ENCODE data around the gene PPL.

Gene PPL

GRCh38 chr16:4859900-4860255 is 77.1 kb downstream of the PPL start:
- FAIRE-seq: no peak

- FAIRE-seq: no peak
These were observed 77.6 kb downstream of the PPL start for GRCh38 chr16:4859190-4859899.

DNA sequence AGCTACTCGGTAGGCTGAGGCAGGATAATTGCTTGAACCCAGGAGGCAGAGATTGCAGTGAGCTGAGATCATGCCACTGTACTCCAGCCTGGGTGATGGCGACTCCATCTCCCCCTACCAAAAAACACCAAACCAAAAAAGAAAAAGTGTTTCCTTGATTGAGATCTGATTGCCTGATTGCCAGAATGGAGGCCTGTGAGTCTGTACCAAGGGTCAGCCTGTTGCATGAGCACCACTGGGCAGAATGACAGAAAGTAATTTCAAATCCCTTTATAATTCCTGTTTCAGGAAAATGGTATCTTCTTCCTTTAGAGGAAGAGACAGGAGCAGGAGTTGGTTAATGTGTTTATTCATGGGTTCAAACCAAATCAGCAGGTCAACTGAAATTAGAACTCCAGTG is 81.1 kb downstream of the PPL start:
- no peak for FAIRE-seq

GRCh38 chr16:4855371-4855770 is 81.6 kb downstream of the PPL start:
- FAIRE-seq: no peak

DNA sequence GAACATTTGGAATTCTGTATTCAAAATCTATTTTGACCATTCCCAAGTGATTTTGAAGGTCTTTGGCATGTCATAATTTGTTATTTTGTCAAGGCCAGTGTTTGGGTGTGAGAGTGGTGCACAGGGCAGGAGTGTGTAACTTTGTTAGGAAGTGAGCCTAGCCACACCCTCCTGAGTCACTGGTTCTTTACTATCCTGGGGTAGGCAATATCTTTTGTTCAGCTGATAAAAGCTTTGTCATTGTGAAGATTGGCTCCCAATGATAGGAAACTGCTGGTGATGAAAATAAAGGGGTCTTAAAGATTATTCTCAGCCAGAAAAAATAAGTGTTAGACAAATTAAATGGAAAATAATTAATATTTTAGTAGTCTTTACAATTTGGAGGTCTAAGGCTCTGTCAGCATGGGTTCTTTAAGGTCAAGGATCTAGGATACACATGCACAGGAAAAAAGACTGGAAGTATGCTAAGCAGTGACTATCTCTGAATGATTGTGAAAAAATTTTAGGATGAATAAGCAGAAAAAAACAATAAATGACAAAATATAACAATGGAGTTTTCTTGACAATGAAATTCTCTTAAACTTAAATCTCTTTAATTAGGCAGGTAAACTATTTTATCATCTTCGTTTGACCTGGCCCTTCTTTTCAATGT is 84.6 kb downstream of the PPL start:
- FAIRE-seq: no peak

GRCh38 chr16:4850211-4850610 is 86.7 kb downstream of the PPL start:
- no peak for FAIRE-seq

- no peak for FAIRE-seq
These were observed 89.0 kb downstream of the PPL start for GRCh38 chr16:4847774-4848587.

DNA sequence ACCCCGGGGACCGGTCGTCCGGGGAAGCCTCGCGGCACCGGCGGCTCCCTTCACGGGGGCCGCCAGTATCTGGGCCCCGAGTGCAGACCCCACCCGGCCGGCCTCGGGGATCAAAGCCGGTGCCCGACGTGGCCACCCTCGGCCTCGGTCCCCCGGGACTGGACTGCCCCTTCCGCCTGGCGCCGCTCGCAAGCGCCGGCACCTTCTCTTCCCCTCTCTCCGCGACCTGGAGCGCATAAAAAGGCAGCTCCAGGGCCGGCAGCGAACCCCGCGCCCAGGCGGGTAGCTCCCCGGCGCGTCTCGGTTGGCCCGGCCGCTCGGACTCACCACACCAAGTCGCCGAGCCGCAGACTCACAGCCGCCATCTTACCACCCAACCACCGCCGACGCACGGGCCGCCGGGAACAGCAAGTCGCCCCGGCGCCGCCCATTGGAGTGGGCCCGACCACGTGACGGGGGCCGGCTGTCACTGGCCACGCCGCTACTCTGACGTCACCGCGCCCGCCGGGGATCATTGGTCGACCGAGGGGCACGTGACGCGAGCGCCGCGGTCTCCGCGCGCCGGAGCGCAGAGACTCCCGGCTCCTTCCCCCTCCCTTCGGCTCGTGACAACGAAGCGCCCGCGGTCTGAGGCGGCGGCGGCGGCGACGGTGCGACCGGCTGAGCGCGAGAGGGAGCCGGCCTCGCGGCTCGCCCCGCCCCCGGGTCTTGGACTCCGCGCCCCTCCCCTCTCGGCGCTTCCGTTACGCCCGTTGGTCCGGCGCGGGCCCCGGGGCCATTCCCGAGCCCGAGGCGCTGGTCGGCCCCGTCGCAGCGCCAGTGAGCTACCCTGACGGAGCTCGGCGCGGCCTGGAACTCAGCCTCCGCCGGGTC is 89.8 kb downstream of the PPL start, which contains the start of the genes GLYR1 and UBN1:
Gene GLYR1 (minus strand): TSS at position 388 of the 873 bp plus-strand sequence. CDS start 23 bp downstream, at position 365.
Gene UBN1 (plus strand): TSS at position 581 of the 873 bp plus-strand sequence. CDS start 5,437 bp downstream, outside the sequence.
- no peak for FAIRE-seq

DNA sequence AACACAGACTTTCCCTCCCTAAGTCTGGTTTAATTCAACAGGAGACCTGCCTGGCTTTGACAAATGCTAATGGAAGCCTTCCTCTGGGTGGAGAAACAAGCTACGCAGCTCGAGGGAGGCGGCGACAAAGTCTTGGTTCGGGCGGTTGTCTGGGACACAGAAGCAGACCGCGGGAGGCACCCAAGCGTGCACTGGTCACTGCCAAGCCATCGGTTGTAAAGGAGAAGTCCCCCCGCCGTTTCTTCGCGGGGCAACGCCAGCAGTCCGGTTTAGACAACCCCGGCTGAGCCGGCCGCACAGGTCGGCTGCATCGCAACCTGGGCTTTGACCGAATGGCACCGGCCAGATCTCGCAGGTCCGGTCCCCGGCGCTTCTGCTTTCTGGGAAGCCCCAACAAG is 90.4 kb downstream of the PPL start:
- no peak for FAIRE-seq

- no peak for FAIRE-seq
These were observed 96.0 kb downstream of the PPL start for GRCh38 chr16:4840984-4841383.

- no peak for FAIRE-seq
These were observed 97.0 kb downstream of the PPL start for GRCh38 chr16:4839942-4840341.

- no peak for FAIRE-seq
These were observed 99.0 kb downstream of the PPL start for GRCh38 chr16:4837733-4838501.

- no peak for FAIRE-seq
These were observed 100.2 kb downstream of the PPL start for GRCh38 chr16:4836727-4837126.

DNA sequence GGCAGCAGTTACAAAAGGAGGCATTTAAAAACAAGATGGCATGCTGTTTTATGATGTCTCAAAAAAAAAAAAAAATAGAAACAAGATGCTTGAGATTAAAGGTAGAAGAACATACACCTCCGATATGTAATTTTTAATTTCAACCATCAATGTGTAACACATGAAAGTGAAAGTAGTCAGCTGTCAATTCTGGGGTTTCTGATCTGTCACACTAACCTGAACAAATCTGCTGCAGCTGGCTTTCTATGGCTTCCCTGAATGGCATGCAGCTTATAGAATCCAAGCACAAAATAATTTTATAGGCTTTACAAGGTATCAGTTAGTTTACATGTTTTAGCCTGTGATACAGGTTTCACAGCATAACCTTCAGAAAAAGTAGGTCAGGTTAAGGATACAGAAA is 103.4 kb downstream of the PPL start:
- FAIRE-seq: no peak

DNA sequence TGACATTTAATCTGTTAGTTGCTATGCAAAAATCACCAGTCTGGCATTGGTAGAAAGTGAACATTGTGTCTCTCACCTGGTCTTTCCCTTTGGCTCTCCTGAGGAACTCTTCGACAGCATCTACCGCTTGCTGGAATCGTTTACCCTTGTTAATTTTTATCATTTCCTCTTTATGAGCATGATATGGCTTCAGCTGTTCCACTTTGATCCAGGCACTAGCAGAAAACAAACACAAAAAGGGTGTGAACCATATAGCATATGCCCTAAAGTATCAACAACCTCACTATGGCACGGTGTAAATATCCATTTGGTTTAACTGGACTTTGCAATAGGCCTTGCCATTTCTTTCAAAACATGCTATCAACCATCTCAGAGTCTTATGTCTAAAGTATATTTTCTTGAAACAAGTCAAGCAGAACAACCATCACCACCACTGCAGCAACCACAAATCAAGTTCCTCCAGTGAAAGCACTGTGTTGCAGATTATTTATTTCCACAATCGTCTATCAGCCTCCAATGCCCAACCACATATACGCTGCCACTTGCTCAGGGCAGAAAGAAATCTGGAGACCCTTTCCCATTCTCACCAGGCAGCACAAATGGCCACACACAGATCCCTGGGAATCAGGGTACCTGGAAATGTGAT is 104.1 kb downstream of the PPL start:
- no peak for FAIRE-seq
